ENCODE results near the gene MISFA. TPM values are rescaled to one million over a fixed set of nuclear protein-coding genes. Genes with fewer than 3 reads are reported as not detected.

The MISFA gene
- total and polyA plus RNA-seq, 2 of the 4 experiments (the other 2 are of a cell fraction), result 0.38 TPM; not detected in 1

DNA sequence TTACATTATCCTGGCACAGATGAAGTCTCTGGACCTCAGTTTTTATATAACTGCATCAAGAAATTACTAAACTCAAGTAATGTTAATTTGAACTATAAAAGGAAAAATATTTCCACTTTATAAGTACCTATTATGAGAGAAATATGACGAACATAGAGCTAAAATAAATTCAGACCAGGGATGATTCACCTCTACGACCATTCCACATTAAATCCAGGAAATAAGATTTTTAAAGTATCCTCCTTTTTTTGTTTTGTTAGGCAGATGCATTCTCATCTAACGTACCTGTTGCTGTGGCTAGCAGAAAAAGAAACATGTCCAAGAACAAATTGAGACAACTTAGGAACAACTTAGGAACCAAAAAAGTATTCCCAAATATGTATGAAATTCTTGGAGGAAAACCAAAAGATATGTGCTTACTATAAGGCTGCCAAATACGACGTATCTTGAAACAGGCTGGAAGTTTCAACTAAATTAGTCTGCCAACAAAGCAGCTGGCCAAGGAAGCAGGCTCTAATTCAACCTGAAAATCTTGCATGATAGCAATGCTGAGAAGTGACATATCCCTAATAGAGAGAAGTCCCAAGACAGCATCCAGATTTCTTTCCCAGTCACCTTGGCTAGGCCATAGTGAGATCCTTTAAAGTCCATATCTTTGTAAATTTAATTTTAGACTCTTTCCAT, 18.9 kb downstream of the MISFA start (continued):
- no peak for TF ChIP-seq RAD21 (IDR thresholded peaks at IDR 0.05; ENCODE audit: low read length)

DNA sequence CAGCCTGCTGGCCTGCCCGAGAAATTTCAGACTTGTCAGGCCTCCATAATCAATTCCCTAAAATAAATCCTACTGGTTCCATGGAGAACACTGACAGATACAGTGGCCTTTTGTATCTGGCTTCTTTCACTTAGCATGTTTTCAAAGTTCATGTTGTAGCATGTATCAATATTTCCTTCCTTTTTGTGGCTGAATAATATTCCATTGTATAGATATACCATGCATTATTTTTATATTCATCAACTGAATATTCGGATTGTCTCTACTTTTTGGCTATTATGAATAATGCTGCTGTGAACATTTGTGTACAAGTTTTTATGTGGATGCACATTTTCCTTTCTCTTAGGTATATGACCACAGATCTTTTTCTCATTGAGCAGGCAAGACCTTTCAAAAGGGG, 24.1 kb downstream of the MISFA start:
- no CpG with 5 or more reads among the region's 2 CpGs for WGBS, 2 experiments (ENCODE audit: extremely low coverage in 2 of 2, insufficient read length in 1 of 2)
- ChIA-PET POLR2A (ENCODE audit: unreplicated experiment) (no interaction called here), CTCF (no interaction called here)
- H2AK9ac ChIP-seq (replicated peaks; ENCODE audit: low read depth, low read length, poor library complexity), result no peak overlapping the region
- no peak overlapping the region for H4K91ac ChIP-seq (ENCODE audit: insufficient read depth, low read depth, low read length)
- no peaks in the 10 kb centered on the region for H3K9me1 ChIP-seq (ENCODE audit: insufficient read depth, low read length)
- no peaks in the 10 kb centered on the region for H3K27me3 ChIP-seq (ENCODE audit: control insufficient read depth, insufficient read depth, low read length)
- H3K27ac ChIP-seq (ENCODE audit: insufficient read depth, low read length), result no peak overlapping the region
- no peak overlapping the region for H2AK5ac ChIP-seq (ENCODE audit: low read depth, low read length)
- no peak overlapping the region for H3K14ac ChIP-seq (replicated peaks; ENCODE audit: low read depth, low read length)
- no TSS peak for BruUV-seq (replicated peaks)
- peaks cover 3 to 52% of the 10 kb centered on the region in 2 experiments; a peak in 3 of 4 replicates for H3K79me1 ChIP-seq (ENCODE audit: low read depth in 1 of 2, low read length in 2 of 2)
- peaks cover 88% of the 10 kb centered on the region for H4K20me1 ChIP-seq (ENCODE audit: insufficient read depth, low read length)
- no peak for TF ChIP-seq MAFK (IDR thresholded peaks at IDR 0.05; ENCODE audit: low read depth, low read length)
- no peak for TF ChIP-seq MXI1 (IDR thresholded peaks at IDR 0.05; ENCODE audit: borderline replicate concordance, low read depth, low read length)
- TF ChIP-seq, protein P1, sequence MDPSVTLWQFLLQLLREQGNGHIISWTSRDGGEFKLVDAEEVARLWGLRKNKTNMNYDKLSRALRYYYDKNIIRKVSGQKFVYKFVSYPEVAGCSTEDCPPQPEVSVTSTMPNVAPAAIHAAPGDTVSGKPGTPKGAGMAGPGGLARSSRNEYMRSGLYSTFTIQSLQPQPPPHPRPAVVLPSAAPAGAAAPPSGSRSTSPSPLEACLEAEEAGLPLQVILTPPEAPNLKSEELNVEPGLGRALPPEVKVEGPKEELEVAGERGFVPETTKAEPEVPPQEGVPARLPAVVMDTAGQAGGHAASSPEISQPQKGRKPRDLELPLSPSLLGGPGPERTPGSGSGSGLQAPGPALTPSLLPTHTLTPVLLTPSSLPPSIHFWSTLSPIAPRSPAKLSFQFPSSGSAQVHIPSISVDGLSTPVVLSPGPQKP (IDR thresholded peaks at IDR 0.05; ENCODE audit: borderline replicate concordance, low read depth, low read length), result no peak
- TF ChIP-seq MAZ (IDR thresholded peaks at IDR 0.05; ENCODE audit: borderline replicate concordance, low read depth, low read length), result no peak
- no peak for TF ChIP-seq CEBPB (IDR thresholded peaks at IDR 0.05; ENCODE audit: low read depth, low read length)
- TF ChIP-seq, protein P2, sequence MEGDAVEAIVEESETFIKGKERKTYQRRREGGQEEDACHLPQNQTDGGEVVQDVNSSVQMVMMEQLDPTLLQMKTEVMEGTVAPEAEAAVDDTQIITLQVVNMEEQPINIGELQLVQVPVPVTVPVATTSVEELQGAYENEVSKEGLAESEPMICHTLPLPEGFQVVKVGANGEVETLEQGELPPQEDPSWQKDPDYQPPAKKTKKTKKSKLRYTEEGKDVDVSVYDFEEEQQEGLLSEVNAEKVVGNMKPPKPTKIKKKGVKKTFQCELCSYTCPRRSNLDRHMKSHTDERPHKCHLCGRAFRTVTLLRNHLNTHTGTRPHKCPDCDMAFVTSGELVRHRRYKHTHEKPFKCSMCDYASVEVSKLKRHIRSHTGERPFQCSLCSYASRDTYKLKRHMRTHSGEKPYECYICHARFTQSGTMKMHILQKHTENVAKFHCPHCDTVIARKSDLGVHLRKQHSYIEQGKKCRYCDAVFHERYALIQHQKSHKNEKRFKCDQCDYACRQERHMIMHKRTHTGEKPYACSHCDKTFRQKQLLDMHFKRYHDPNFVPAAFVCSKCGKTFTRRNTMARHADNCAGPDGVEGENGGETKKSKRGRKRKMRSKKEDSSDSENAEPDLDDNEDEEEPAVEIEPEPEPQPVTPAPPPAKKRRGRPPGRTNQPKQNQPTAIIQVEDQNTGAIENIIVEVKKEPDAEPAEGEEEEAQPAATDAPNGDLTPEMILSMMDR (conservative IDR thresholded peaks at IDR 0.05; ENCODE audit: low read depth, low read length), result no peak
- no peak for TF ChIP-seq NFE2L2 (IDR thresholded peaks at IDR 0.05; ENCODE audit: low read depth, low read length)
- TF ChIP-seq BHLHE40 (IDR thresholded peaks at IDR 0.05; ENCODE audit: low read depth, low read length), result no peak
- no peak for TF ChIP-seq POLR2A (IDR thresholded peaks at IDR 0.05; ENCODE audit: low read depth, low read length)
- H2BK20ac ChIP-seq (ENCODE audit: low read depth, low read length), result no peak overlapping the region
- no peak overlapping the region for H2BK15ac ChIP-seq (ENCODE audit: low read depth, low read length)
- dilution Hi-C loops (cut with HindIII; ENCODE audit: low sequenced_read_pairs, unreplicated experiment), result no loop called here
- no peak overlapping the region for H3K4me3 ChIP-seq (ENCODE audit: insufficient read depth, low read depth, low read length)
- DNase-seq (no peak), ATAC-seq (ENCODE audit: low read depth) (no peak)
- no peak overlapping the region for H3K4ac ChIP-seq (ENCODE audit: low read depth, low read length)
- H3K56ac ChIP-seq (ENCODE audit: extremely low read depth, insufficient read depth, low read length), result no peak overlapping the region
- no peaks in the 10 kb centered on the region for H3K9me3 ChIP-seq (ENCODE audit: control insufficient read depth, insufficient read depth, low read length)
- H4K8ac ChIP-seq (ENCODE audit: low read depth in 2 of 2, low read length in 2 of 2), result no peak overlapping the region
- H3K9ac ChIP-seq (ENCODE audit: low read depth, low read length), result no peak overlapping the region
- in situ Hi-C loops (cut with MboI; ENCODE audit: low sequenced_read_pairs), result no loop called here
- no peak overlapping the region for H3K18ac ChIP-seq (ENCODE audit: low read depth, low read length)
- no peak overlapping the region for H4K5ac ChIP-seq (ENCODE audit: low read depth, low read length)
- H2BK5ac ChIP-seq (ENCODE audit: low read depth, low read length, poor library complexity, severe bottlenecking), result no peak overlapping the region
- H2AFZ ChIP-seq (replicated peaks; ENCODE audit: low read length, poor library complexity), result no peak overlapping the region
- no peak overlapping the region for H2BK120ac ChIP-seq (ENCODE audit: low read depth, low read length)
- peaks cover 2% of the 10 kb centered on the region for H3K4me1 ChIP-seq (ENCODE audit: control insufficient read depth, insufficient read depth, low read length)
- no peak overlapping the region for H3K4me2 ChIP-seq (ENCODE audit: low read depth, low read length)
- intact Hi-C loops (cut with micrococcal nuclease), result no loop called here
- no peaks in the 10 kb centered on the region for H3K36me3 ChIP-seq (ENCODE audit: control insufficient read depth, insufficient read depth, low read length)
- H3K23ac ChIP-seq (ENCODE audit: low read depth, low read length), result no peak overlapping the region
